CD4-positive, alpha-beta memory T cell (primary cell): ENCODE data around the gene EPHA10. TPM values are rescaled to one million over a fixed set of nuclear protein-coding genes. Genes with fewer than 3 reads are reported as not detected.

Experiments used
- CTCF ChIA-PET: fragments of 350-600 bp; sonication (Branson Sonifier 250); formaldehyde crosslinking; loops from one replicate; lab custom pipeline; 2021; ENCODE audit warnings: inconsistent platforms; ENCODE audit not compliant: partially characterized antibody; lab: Charles Lee
- POLR2A ChIA-PET: fragments of 350-600 bp; sonication (Branson Sonifier 250); formaldehyde crosslinking; loops from one replicate; lab custom pipeline; 2021; ENCODE audit not compliant: partially characterized antibody; lab: Charles Lee
- DNase-seq, 5 donors: peaks; one replicate each; pipeline versions ENCODE4 v3.0.0 to v3.0.0-alpha.2; 2020 to 2022; ENCODE audit warnings: mixed read lengths in 1 of 5
- H3K27ac ChIP-seq: one replicate; pipeline ENCODE4 v1.7.0; 2013; ENCODE audit warnings: low read depth, low read length
- H3K27me3 ChIP-seq: 2 replicates; pipeline ENCODE4 v1.7.0; 2013; ENCODE audit warnings: mild to moderate bottlenecking, low read length, moderate library complexity; ENCODE audit not compliant: insufficient read depth
- H3K36me3 ChIP-seq: 2 replicates; pipeline ENCODE4 v1.7.0; 2013; ENCODE audit warnings: mild to moderate bottlenecking, low read length, moderate library complexity; ENCODE audit not compliant: insufficient read depth
- H3K4me1 ChIP-seq: 2 replicates; pipeline ENCODE4 v1.7.0; 2013; ENCODE audit warnings: mild to moderate bottlenecking, low read length, moderate library complexity; ENCODE audit not compliant: insufficient read depth
- H3K4me3 ChIP-seq, 2 donors: one replicate each; pipeline ENCODE4 v1.7.0; 2013; ENCODE audit warnings: low read length in 2 of 2, mild to moderate bottlenecking in 1 of 2
- H3K9me3 ChIP-seq, 2 donors: one replicate each; pipeline ENCODE4 v1.7.0; 2013; ENCODE audit warnings: low read length in 2 of 2, control low read depth in 1 of 2; ENCODE audit not compliant: control insufficient read depth in 1 of 2
- H3K27ac Mint-ChIP-seq, 7 donors: one replicate each; pipeline ENCODE4 v1.8.0; 2020 to 2021; ENCODE audit warnings: mixed read lengths in 7 of 7, mild to moderate bottlenecking in 6 of 7, inconsistent platforms in 3 of 7, moderate library complexity in 3 of 7
- H3K27me3 Mint-ChIP-seq, 2 donors: one replicate each; pipeline ENCODE4 v1.8.0; 2020 to 2021; ENCODE audit warnings: mixed read lengths in 2 of 2
- H3K36me3 Mint-ChIP-seq, 2 donors: one replicate each; pipeline ENCODE4 v1.8.0; 2020 to 2021; ENCODE audit warnings: mixed read lengths in 2 of 2, inconsistent platforms in 1 of 2, mild to moderate bottlenecking in 1 of 2
- H3K4me1 Mint-ChIP-seq, 4 donors: one replicate each; pipeline ENCODE4 v1.8.0; 2020 to 2021; ENCODE audit warnings: mixed read lengths in 4 of 4, mild to moderate bottlenecking in 1 of 4
- H3K4me3 Mint-ChIP-seq, 8 donors: one replicate each; pipeline ENCODE4 v1.8.0; 2020 to 2021; ENCODE audit warnings: mixed read lengths in 8 of 8, mild to moderate bottlenecking in 7 of 8, moderate library complexity in 6 of 8, inconsistent platforms in 3 of 8
- H3K9me3 Mint-ChIP-seq, 8 donors: one replicate each; pipeline ENCODE4 v1.8.0; 2020 to 2021; ENCODE audit warnings: mixed read lengths in 8 of 8, mild to moderate bottlenecking in 5 of 8, inconsistent platforms in 3 of 8, moderate library complexity in 1 of 8
- intact Hi-C: fragments of 100-400 bp; cut with micrococcal nuclease; formaldehyde crosslinking; loops from one replicate; pipeline ENCODE4 v1.15.1; 2023
- polyA plus RNA-seq, 2 donors: library from polyadenylated mRNA; unstranded; fragments of 300-500 nt; fragmentation: Illumina TruSeq; gene quantifications; one replicate each; pipeline ENCODE4 v1.2.3, GENCODE V29; 2021
- total RNA-seq, 2 experiments: library from RNA; stranded (reverse); gene quantifications; one replicate each; pipeline ENCODE4 v1.2.3, GENCODE V29; 2021

The EPHA10 gene
- total and polyA plus RNA-seq, 4 experiments from 2014 or later, result 0.36 TPM; not detected in 3

DNA sequence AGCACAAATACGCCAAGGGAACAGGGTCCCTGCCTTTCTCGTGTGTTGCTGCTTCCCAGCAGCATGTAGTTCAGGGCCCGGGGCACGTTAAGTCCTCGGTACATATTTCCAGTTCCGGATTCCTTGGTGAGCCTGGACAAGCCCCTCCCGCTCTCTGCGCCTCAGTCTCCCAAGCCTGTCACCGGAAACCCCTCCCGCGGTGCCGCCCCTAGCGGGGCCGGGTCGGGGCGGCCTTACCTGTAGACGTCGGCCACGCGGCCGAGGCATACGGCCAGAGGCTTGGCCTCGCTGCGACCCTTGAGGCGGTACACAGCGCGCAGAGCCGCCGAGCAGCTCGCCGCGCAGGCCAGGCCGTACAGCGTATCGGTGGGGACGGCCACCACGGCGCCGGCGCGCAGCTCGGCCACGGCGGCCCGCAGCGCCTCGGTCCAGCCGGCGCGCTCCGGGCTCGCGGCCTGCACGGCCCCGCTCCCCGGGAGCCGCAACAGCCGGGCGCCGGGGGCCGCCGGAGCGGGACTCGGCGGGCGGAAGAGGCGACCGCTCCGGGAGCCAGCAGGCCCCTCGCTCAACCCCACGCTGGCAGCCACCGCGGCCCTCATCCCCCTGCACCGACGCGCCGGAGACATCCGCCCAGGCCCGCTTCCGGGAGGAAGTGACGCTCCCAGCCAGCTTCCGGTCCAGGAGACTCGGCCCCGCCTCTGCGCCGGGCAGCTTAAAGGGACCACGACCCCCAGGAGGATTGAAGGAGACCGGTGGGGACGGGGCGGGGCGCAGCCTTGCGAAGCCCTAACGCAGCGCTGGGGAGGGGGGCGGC lies 42.8 kb upstream of the EPHA10 start, which contains the start of the genes C1orf122 and YRDC:
Gene C1orf122 (plus strand): TSS at position 236 of the 814 bp plus-strand sequence. CDS start 615 bp downstream, outside the sequence.
Gene YRDC (minus strand): TSS at position 654 of the 814 bp plus-strand sequence. CDS start 28 bp downstream, at position 626.
- Histone ChIP-seq H3K4me1 (peaks cover 40% of the 10 kb centered on the region), H3K36me3 (peaks cover 31% of the 10 kb centered on the region), H3K9me3 (no peaks in the 10 kb centered on the region), H3K4me3 (peak within 1 kb of the TSS; percentile 56 to 83), H3K27ac (peak within 1 kb of the TSS; percentile 89), H3K27me3 (no peaks in the 10 kb centered on the region)
- H3K4me3 Mint-ChIP-seq, result peak within 1 kb of the TSS; percentile 92 to 98 (median 96)
- H3K36me3 Mint-ChIP-seq, result peaks cover 24 to 51% of the 10 kb centered on the region in 2 donors
- no peaks in the 10 kb centered on the region for H3K27me3 Mint-ChIP-seq
- intact Hi-C loops, result loop anchor here (1.0 to 5.0 kb wide), 2 partner anchors 52 to 330 kb away; partner anchors contain the start of gene MTF1
- CTCF ChIA-PET, result interaction anchor here (1.0 to 2.9 kb wide), 2 partner anchors 52 to 115 kb away, joined by 5 to 20 read pairs; partner anchors contain the start of genes CDCA8 and MTF1
- POLR2A ChIA-PET, result interaction anchor here (0.9 to 2.7 kb wide), 17 partner anchors 9 to 329 kb away, joined by 3 to 34 read pairs (median 4); partner anchors contain the start of genes CDCA8, INPP5B, MEAF6 and MTF1
- DNase-seq, result peak; percentile 86 to 93 (median 88)
- H3K4me1 Mint-ChIP-seq, result peaks cover 13 to 57% (median 32%) of the 10 kb centered on the region in 4 donors
- H3K27ac Mint-ChIP-seq, result peak within 1 kb of the TSS; percentile 93 to 99 (median 98)
- H3K9me3 Mint-ChIP-seq, result no peaks in the 10 kb centered on the region

GRCh38 chr1:37807220-37807554 lies 42.3 kb upstream of the EPHA10 start:
- Mint-ChIP-seq H3K27ac (peak overlapping the region; percentile 84 to 94 (median 92)), H3K36me3 (peaks cover 28 to 54% of the 10 kb centered on the region in 2 donors), H3K27me3 (no peaks in the 10 kb centered on the region), H3K9me3 (no peaks in the 10 kb centered on the region), H3K4me1 (peaks cover 13 to 57% (median 32%) of the 10 kb centered on the region in 4 donors), H3K4me3 (peak overlapping the region; percentile 84 to 89 (median 86))
- intact Hi-C loops, result loop anchor here (5.0 kb wide), 1 partner anchor 330 kb away; no protein-coding TSS in a partner anchor
- Histone ChIP-seq H3K27me3 (no peaks in the 10 kb centered on the region), H3K9me3 (no peaks in the 10 kb centered on the region), H3K27ac (peak overlapping the region; percentile 89), H3K4me3 (peak overlapping the region; percentile 56 to 83), H3K36me3 (peaks cover 37% of the 10 kb centered on the region), H3K4me1 (peaks cover 40% of the 10 kb centered on the region)
- no peak for DNase-seq
- ChIA-PET CTCF (interaction anchor here (1.0 to 2.9 kb wide), 2 partner anchors 52 to 114 kb away, joined by 5 to 20 read pairs; partner anchors contain the start of genes CDCA8 and MTF1), POLR2A (interaction anchor here (1.0 to 2.7 kb wide), 11 partner anchors 8 to 293 kb away, joined by 3 to 34 read pairs (median 4); partner anchors contain the start of genes CDCA8, MEAF6 and MTF1)

DNA sequence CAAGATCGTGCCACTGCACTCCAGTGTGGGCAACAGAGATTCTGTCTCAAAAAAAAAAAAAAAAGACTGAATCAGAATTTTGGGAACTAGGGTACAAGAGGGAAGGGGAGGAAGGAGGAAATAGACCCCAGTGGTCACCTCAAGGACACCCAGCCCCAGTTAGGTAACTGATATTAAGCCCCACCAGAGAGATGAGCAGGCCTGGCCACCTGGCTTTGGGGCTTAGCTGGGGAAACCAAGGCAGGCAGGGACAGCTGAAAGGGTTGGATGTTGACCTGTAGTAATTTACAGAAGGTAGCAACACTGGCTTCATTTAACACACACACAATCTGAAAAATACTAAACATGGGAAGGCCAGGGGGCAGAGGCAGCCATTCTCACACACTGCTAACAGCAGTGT lies 37.5 kb upstream of the EPHA10 start:
- Mint-ChIP-seq H3K4me1 (peaks cover 4 to 29% (median 17%) of the 10 kb centered on the region in 4 donors), H3K4me3 (no peak overlapping the region), H3K9me3 (no peaks in the 10 kb centered on the region), H3K27me3 (no peaks in the 10 kb centered on the region), H3K27ac (peak overlapping the region in 3 of 7 donors; percentile 22 to 78 (median 64)), H3K36me3 (peaks cover 46 to 63% of the 10 kb centered on the region in 2 donors)
- ChIA-PET CTCF (interaction anchor here (0.7 kb wide), 1 partner anchor 287 kb away, joined by 3 read pairs; no protein-coding TSS in a partner anchor), POLR2A (no interaction called here)
- no peaks in the 10 kb centered on the region for H3K27me3 ChIP-seq
- intact Hi-C loops, result no loop called here
- no peak overlapping the region for H3K4me3 ChIP-seq
- H3K4me1 ChIP-seq, result peaks cover 24% of the 10 kb centered on the region
- no peak overlapping the region for H3K27ac ChIP-seq
- no peak for DNase-seq
- H3K9me3 ChIP-seq, result no peaks in the 10 kb centered on the region
- peaks cover 41% of the 10 kb centered on the region for H3K36me3 ChIP-seq

- H3K4me3 Mint-ChIP-seq, result no peak overlapping the region
- Histone ChIP-seq H3K36me3 (peaks cover 10% of the 10 kb centered on the region), H3K27me3 (no peaks in the 10 kb centered on the region), H3K4me3 (no peak overlapping the region), H3K9me3 (no peaks in the 10 kb centered on the region), H3K27ac (no peak overlapping the region), H3K4me1 (peaks cover 13% of the 10 kb centered on the region)
- H3K4me1 Mint-ChIP-seq, result peaks cover 2 to 17% (median 13%) of the 10 kb centered on the region in 4 donors
- POLR2A ChIA-PET, result no interaction called here
- intact Hi-C loops, result no loop called here
- CTCF ChIA-PET, result no interaction called here
- H3K27ac Mint-ChIP-seq, result peak overlapping the region in 1 of 7 donors; percentile 8
- peaks cover 4 to 6% of the 10 kb centered on the region in 2 donors for H3K27me3 Mint-ChIP-seq
- DNase-seq, result no peak
- H3K36me3 Mint-ChIP-seq, result peaks cover 23 to 24% of the 10 kb centered on the region in 2 donors
- H3K9me3 Mint-ChIP-seq, result no peaks in the 10 kb centered on the region
Measured at GRCh38 chr1:37797750-37798345, 32.9 kb upstream of the EPHA10 start.

DNA sequence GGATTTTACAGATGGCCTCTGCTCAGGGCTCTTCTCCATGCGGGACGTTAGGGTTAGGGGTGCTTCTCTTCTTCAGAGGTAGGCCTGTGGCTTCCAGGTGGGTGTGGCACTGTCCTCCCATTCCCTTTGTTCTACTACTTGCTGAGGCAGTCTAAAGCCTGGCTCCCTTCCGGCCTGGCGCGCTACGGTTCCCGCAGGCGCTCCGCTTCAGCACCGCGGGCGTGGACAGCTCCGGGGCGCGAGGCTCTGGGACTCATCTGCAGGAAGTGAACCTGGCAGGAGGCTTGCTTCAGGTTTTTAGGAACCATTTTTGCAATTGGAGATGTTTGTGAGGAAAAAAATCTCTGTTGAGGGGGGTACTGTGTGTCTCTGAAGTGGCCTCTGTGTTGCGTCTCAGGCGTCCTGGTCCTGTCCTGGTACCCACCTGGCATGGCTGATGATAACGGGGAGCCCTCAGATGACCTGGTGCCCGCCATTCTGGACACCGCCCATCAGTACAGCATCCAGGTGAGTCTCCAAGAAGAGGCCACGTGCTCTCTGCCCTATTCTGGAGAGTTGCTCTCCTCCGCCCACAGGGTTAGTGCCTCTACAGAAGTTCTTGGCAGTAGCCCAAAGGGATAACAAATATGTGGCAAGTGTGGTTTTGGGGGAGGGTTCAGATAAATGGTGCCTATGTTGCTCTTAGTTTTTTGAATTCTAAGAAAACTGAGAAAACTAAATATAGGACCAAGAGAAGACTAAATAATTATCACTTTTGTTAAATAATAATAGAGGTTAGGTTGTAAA lies 30.6 kb upstream of the EPHA10 start:
- peak overlapping the region; percentile 63 to 88 (median 77) for H3K4me3 Mint-ChIP-seq
- peaks cover 13% of the 10 kb centered on the region for H3K4me1 ChIP-seq
- no peaks in the 10 kb centered on the region for H3K9me3 ChIP-seq
- peaks cover 12 to 17% of the 10 kb centered on the region in 2 donors for H3K36me3 Mint-ChIP-seq
- H3K27ac ChIP-seq, result no peak overlapping the region
- ChIA-PET POLR2A (no interaction called here), CTCF (no interaction called here)
- peaks cover 2 to 25% (median 13%) of the 10 kb centered on the region in 4 donors for H3K4me1 Mint-ChIP-seq
- intact Hi-C loops, result no loop called here
- H3K27me3 ChIP-seq, result no peaks in the 10 kb centered on the region
- H3K27me3 Mint-ChIP-seq, result peaks cover 12 to 26% of the 10 kb centered on the region in 2 donors
- H3K9me3 Mint-ChIP-seq, result no peaks in the 10 kb centered on the region
- H3K4me3 ChIP-seq, result no peak overlapping the region
- DNase-seq, result peak in 4 of 5 donors; percentile 27 to 49 (median 36)
- peak overlapping the region in 2 of 7 donors; percentile 59 to 73 for H3K27ac Mint-ChIP-seq
- H3K36me3 ChIP-seq, result peaks cover 4% of the 10 kb centered on the region

DNA sequence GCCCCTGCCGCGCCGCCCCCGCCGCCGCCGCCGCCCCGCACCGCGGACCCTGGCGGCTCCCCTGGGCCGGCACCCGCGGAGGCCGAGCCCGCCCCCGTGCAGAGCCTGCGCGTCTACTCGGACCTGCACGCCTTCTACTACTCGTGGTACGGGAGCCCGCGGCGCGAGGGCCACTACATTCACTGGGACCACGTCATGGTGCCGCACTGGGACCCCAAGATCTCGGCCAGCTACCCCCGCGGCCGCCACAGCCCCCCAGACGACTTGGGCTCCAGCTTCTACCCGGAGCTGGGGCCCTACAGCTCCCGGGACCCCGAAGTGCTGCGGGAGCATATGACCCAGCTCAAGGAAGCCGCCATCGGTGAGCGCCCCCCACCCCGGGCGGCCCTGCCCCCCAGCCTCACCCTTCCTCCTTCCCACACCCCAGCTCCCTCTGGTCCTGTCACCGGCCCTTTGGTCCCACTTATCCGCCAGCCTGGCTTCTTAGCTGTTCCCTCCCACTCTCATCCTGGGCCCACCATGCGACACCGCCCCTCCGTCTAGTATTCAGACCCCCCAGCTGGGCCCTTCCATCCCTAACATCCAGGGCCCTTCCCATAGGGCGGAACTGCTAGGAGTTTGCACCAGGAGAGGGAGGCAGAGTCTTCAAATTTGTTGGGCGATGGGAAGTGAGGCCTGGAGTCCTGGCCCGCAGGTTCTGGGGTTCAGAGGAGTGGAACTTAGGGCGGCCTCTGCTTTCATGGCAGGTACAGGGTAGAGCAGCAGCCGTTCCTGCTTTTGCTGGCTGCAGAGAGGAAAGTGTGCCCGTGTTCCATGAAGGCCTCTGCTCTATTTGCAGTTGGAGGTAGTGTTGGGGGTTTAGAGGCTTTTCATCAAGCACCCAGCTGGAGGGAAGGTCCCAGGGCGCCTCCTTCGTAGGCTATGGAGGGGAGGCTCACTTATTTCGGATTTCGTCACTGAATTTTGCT lies 29.7 kb upstream of the EPHA10 start:
- Histone ChIP-seq H3K4me1 (peaks cover 13% of the 10 kb centered on the region), H3K4me3 (no peak overlapping the region), H3K27ac (no peak overlapping the region), H3K27me3 (no peaks in the 10 kb centered on the region), H3K9me3 (no peaks in the 10 kb centered on the region), H3K36me3 (no peaks in the 10 kb centered on the region)
- H3K36me3 Mint-ChIP-seq, result peaks cover 7 to 10% of the 10 kb centered on the region in 2 donors
- H3K4me1 Mint-ChIP-seq, result peaks cover 2 to 25% (median 13%) of the 10 kb centered on the region in 4 donors
- DNase-seq, result no peak
- POLR2A ChIA-PET, result no interaction called here
- H3K27me3 Mint-ChIP-seq, result peaks cover 12 to 32% of the 10 kb centered on the region in 2 donors
- H3K4me3 Mint-ChIP-seq, result peak overlapping the region; percentile 65 to 88 (median 77)
- no peaks in the 10 kb centered on the region for H3K9me3 Mint-ChIP-seq
- CTCF ChIA-PET, result no interaction called here
- intact Hi-C loops, result no loop called here
- peak overlapping the region in 1 of 7 donors; percentile 73 for H3K27ac Mint-ChIP-seq
